HepG2 (cell line): ENCODE data around the gene PHF10. TPM values are rescaled to one million over a fixed set of nuclear protein-coding genes. Genes with fewer than 3 reads are reported as not detected.

Experiments
- ATRX ChIP-seq: sonication (generic); formaldehyde crosslinking; IDR thresholded peaks from 2 replicates; pipeline ENCODE4 v1.4.0; 2020; ENCODE audit warnings: missing genetic modification reagents, borderline replicate concordance
- CCDC6 ChIP-seq: sonication (generic); formaldehyde crosslinking; IDR thresholded peaks from 2 replicates; pipeline ENCODE4 v1.8.1; 2022; ENCODE audit warnings: mild to moderate bottlenecking, missing genetic modification reagents, moderate library complexity
- EP300 ChIP-seq, 3 experiments: sonication (generic) in 1 of 3; formaldehyde crosslinking in 1 of 3; IDR thresholded peaks; 2 replicates each; pipeline versions ENCODE4 v1.5.1 to v1.6.1; 2011 to 2020; ENCODE audit warnings: low read depth in 2 of 3, low read length in 2 of 3, borderline replicate concordance in 1 of 3, improper control_type of control experiment in 1 of 3, mild to moderate bottlenecking in 1 of 3, missing genetic modification reagents in 1 of 3, moderate library complexity in 1 of 3
- EZH2 ChIP-seq: conservative IDR thresholded peaks from 2 replicates; pipeline ENCODE4 v1.6.1; 2012; ENCODE audit warnings: mild to moderate bottlenecking, low read depth, low read length, moderate library complexity
- FOXM1 ChIP-seq: sonication (generic); formaldehyde crosslinking; IDR thresholded peaks from 2 replicates; pipeline ENCODE4 v1.5.0; 2020; ENCODE audit warnings: missing genetic modification reagents
- GFI1 ChIP-seq: sonication (generic); formaldehyde crosslinking; IDR thresholded peaks from 2 replicates; pipeline ENCODE4 v1.5.0; 2020; ENCODE audit warnings: missing genetic modification reagents, mild to moderate bottlenecking, borderline replicate concordance
- GLI4 ChIP-seq: sonication (generic); formaldehyde crosslinking; IDR thresholded peaks from 2 replicates; pipeline ENCODE4 v1.5.1; 2020; ENCODE audit warnings: missing genetic modification reagents, mild to moderate bottlenecking, moderate library complexity, borderline replicate concordance
- HES4 ChIP-seq: sonication (generic); formaldehyde crosslinking; IDR thresholded peaks from 2 replicates; pipeline ENCODE4 v1.9.0; 2021; ENCODE audit warnings: mild to moderate bottlenecking, missing genetic modification reagents, borderline replicate concordance
- HMG20A ChIP-seq: IDR thresholded peaks from 2 replicates; pipeline ENCODE4 v1.6.1; 2016; ENCODE audit warnings: borderline replicate concordance
- IRF2 ChIP-seq: IDR thresholded peaks from 2 replicates; pipeline ENCODE4 v1.6.1; 2018; ENCODE audit warnings: missing genetic modification reagents, missing compliant biosample characterization
- MAFK ChIP-seq, 2 experiments: IDR thresholded peaks in 1 of 2; conservative IDR thresholded peaks in 1 of 2; 2 replicates each; pipeline ENCODE4 v1.6.1; 2011; ENCODE audit warnings: improper control_type of control experiment in 2 of 2, low read length in 2 of 2
- MED1 ChIP-seq: sonication (generic); formaldehyde crosslinking; IDR thresholded peaks from 2 replicates; pipeline ENCODE4 v1.4.0; 2020; ENCODE audit warnings: missing genetic modification reagents
- MEIS2 ChIP-seq: sonication (generic); formaldehyde crosslinking; IDR thresholded peaks from 2 replicates; pipeline ENCODE4 v1.9.0; 2021; ENCODE audit warnings: mild to moderate bottlenecking, missing genetic modification reagents
- MIER2 ChIP-seq: IDR thresholded peaks from 2 replicates; pipeline ENCODE4 v1.6.1; 2016; ENCODE audit warnings: missing biosample characterization, missing genetic modification reagents
- MTF2 ChIP-seq: sonication (generic); formaldehyde crosslinking; IDR thresholded peaks from 2 replicates; pipeline ENCODE4 v1.5.0; 2020; ENCODE audit warnings: missing genetic modification reagents, borderline replicate concordance
- NBN ChIP-seq: fragments of 450-650 bp; conservative IDR thresholded peaks from 2 replicates; pipeline ENCODE4 v1.6.1; 2017
- NFKB2 ChIP-seq: sonication (generic); formaldehyde crosslinking; IDR thresholded peaks from 2 replicates; pipeline ENCODE4 v1.4.0; 2020; ENCODE audit warnings: missing genetic modification reagents, borderline replicate concordance
- NPAS2 ChIP-seq: sonication (generic); formaldehyde crosslinking; IDR thresholded peaks from 2 replicates; pipeline ENCODE4 v1.8.0; 2022; ENCODE audit warnings: mild to moderate bottlenecking, missing genetic modification reagents, borderline replicate concordance
- RFX5 ChIP-seq: IDR thresholded peaks from 2 replicates; pipeline ENCODE4 v1.6.1; 2011; ENCODE audit warnings: low read depth, low read length, improper control_type of control experiment
- RORA ChIP-seq: sonication (generic); formaldehyde crosslinking; IDR thresholded peaks from 2 replicates; pipeline ENCODE4 v1.5.0; 2020; ENCODE audit warnings: mild to moderate bottlenecking, missing genetic modification reagents, moderate library complexity
- SIN3A ChIP-seq: IDR thresholded peaks from 2 replicates; pipeline ENCODE4 v1.6.1; 2011; ENCODE audit warnings: low read depth, mild to moderate bottlenecking, control low read depth, low read length, borderline replicate concordance
- ZNF124 ChIP-seq: sonication (generic); formaldehyde crosslinking; IDR thresholded peaks from 2 replicates; pipeline ENCODE4 v1.4.0; 2020; ENCODE audit warnings: missing genetic modification reagents
- ZNF256 ChIP-seq: sonication (generic); formaldehyde crosslinking; conservative IDR thresholded peaks from 2 replicates; pipeline ENCODE4 v1.4.0; 2020; ENCODE audit warnings: missing genetic modification reagents
- ZNF430 ChIP-seq: sonication (generic); formaldehyde crosslinking; IDR thresholded peaks from 2 replicates; pipeline ENCODE4 v1.9.0; 2021; ENCODE audit warnings: mild to moderate bottlenecking, missing genetic modification reagents
- ZNF557 ChIP-seq: sonication (generic); formaldehyde crosslinking; IDR thresholded peaks from 2 replicates; pipeline ENCODE4 v1.4.0; 2020; ENCODE audit warnings: missing genetic modification reagents
- ZNF724P ChIP-seq: sonication (generic); formaldehyde crosslinking; IDR thresholded peaks from 2 replicates; pipeline ENCODE4 v1.8.0; 2022; ENCODE audit warnings: missing genetic modification reagents, borderline replicate concordance
- polyA plus RNA-seq, 8 experiments: library from polyadenylated mRNA; depleted of rRNA in 3 of 8; stranded (reverse) in 7 of 8; unstranded in 1 of 8; fragments of >200 nt; fragmentation: Illumina TruSeq in 4 of 8; extraction: Trizol in 4 of 8; gene quantifications; 2 replicates each; pipeline versions ENCODE4 v1.2.1 to v1.2.3, GENCODE V29; 2011 to 2016; ENCODE audit warnings: low read depth in 4 of 8, missing spikeins in 1 of 8, mixed read lengths in 1 of 8; ENCODE audit not compliant: insufficient read depth in 1 of 8
- total RNA-seq, 5 experiments: library from RNA; depleted of rRNA; stranded (reverse); fragments of >200 nt; fragmentation: Illumina TruSeq; extraction: Trizol; gene quantifications; 2 replicates each; pipeline ENCODE4 v1.2.3, GENCODE V29; 2016; ENCODE audit warnings: low read depth in 1 of 5
- TF ChIP-seq, protein P1 (sequence below): IDR thresholded peaks from 2 replicates; pipeline ENCODE4 v1.6.1; 2018; ENCODE audit warnings: missing genetic modification reagents
- TF ChIP-seq, protein P2 (sequence below): sonication (generic); formaldehyde crosslinking; IDR thresholded peaks from 2 replicates; pipeline ENCODE4 v1.8.1; 2023; ENCODE audit warnings: missing genetic modification reagents, mild to moderate bottlenecking, borderline replicate concordance
- TF ChIP-seq, protein P3 (sequence below): sonication (generic); formaldehyde crosslinking; IDR thresholded peaks from 2 replicates; pipeline ENCODE4 v1.4.0; 2020; ENCODE audit warnings: mild to moderate bottlenecking, missing genetic modification reagents
- TF ChIP-seq, protein P4 (sequence below): sonication (generic); formaldehyde crosslinking; IDR thresholded peaks from 2 replicates; pipeline ENCODE4 v1.4.0; 2020; ENCODE audit warnings: mild to moderate bottlenecking, missing genetic modification reagents

Gene PHF10
- total and polyA plus RNA-seq, 2 of the 13 experiments (the other 11 are each of a cell fraction or from before 2014, with no cell fraction given), result 42.1 to 84.1 TPM

DNA sequence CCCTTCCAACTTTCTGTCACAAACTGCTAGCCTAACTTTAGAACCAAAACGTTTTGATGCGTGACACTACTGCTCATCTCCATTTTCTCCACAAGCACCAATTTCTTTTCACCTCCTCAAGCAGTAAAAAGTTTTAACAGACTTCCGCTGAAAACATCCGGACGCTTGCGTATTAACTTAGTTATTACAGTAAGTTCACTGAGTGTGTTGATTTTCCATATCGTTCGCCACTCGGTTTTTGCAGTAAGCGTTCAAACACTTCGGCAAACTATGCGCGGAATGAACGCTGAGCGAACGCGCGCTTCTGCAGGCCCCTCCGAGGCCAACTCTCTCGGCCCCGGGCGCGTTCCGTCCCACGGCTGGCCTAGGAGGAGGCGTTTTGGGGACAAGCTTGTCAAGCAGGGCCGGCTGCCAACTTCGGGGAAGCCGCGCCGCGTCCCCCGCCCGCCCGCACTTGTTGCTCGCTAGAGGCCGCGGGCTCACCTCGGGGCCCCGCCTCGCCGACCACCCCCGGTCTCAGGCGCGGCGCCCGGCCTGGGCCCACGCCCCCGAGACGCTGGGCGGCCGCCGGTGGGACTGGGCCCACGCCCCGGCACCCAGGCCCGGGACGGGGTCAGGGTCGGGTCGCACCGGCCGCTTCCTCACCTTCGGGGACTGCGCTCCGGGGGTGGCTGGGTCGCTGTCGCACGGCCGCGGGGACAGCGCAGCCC is 945 bp downstream of the PHF10 start (continued):
- TF ChIP-seq, protein P1, sequence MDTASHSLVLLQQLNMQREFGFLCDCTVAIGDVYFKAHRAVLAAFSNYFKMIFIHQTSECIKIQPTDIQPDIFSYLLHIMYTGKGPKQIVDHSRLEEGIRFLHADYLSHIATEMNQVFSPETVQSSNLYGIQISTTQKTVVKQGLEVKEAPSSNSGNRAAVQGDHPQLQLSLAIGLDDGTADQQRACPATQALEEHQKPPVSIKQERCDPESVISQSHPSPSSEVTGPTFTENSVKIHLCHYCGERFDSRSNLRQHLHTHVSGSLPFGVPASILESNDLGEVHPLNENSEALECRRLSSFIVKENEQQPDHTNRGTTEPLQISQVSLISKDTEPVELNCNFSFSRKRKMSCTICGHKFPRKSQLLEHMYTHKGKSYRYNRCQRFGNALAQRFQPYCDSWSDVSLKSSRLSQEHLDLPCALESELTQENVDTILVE, result no peak
- no peak; the same call in 1 of the 2 replicates for TF ChIP-seq NFKB2 (CRISPR knock-in tag)
- no peak for TF ChIP-seq HMG20A
- TF ChIP-seq MED1 (CRISPR knock-in tag), result no peak; the same call in 1 of the 2 replicates
- TF ChIP-seq MEIS2, result no peak; the same call in 1 of the 2 replicates
- no peak for TF ChIP-seq ZNF724P (CRISPR knock-in tag)
- TF ChIP-seq, protein P2, sequence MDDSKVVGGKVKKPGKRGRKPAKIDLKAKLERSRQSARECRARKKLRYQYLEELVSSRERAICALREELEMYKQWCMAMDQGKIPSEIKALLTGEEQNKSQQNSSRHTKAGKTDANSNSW (CRISPR knock-in tag), result no peak
- no peak for TF ChIP-seq RFX5
- 0 out of 2 replicates have a peak, but pooled peaks have one; percentile 56 for TF ChIP-seq ZNF557
- no peak for TF ChIP-seq RORA (CRISPR knock-in tag)
- TF ChIP-seq ATRX, result no peak
- TF ChIP-seq EZH2, result no peak
- TF ChIP-seq, protein P3, sequence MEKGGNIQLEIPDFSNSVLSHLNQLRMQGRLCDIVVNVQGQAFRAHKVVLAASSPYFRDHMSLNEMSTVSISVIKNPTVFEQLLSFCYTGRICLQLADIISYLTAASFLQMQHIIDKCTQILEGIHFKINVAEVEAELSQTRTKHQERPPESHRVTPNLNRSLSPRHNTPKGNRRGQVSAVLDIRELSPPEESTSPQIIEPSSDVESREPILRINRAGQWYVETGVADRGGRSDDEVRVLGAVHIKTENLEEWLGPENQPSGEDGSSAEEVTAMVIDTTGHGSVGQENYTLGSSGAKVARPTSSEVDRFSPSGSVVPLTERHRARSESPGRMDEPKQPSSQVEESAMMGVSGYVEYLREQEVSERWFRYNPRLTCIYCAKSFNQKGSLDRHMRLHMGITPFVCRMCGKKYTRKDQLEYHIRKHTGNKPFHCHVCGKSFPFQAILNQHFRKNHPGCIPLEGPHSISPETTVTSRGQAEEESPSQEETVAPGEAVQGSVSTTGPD (CRISPR knock-in tag), result no peak
- TF ChIP-seq MAFK (conservative IDR thresholded peaks at IDR 0.05 in 1 of 2, IDR thresholded peaks at IDR 0.05 in 1 of 2; ENCODE audit: low read length in 2 of 2), result no peak
- TF ChIP-seq CCDC6 (CRISPR knock-in tag), result peak; percentile 20; the same call in 1 of the 2 replicates
- no peak for TF ChIP-seq NBN
- no peak for TF ChIP-seq FOXM1 (CRISPR knock-in tag)
- no peak; the same call in 1 of the 2 replicates for TF ChIP-seq ZNF256 (CRISPR knock-in tag)
- TF ChIP-seq GFI1 (CRISPR knock-in tag), result no peak
- TF ChIP-seq ZNF430, result peak; percentile 26; the same call in 1 of the 2 replicates
- TF ChIP-seq NPAS2 (CRISPR knock-in tag), result no peak
- TF ChIP-seq MIER2 (CRISPR knock-in tag), result no peak
- no peak for TF ChIP-seq MTF2 (CRISPR knock-in tag)
- TF ChIP-seq GLI4 (CRISPR knock-in tag), result no peak
- TF ChIP-seq, protein P4, sequence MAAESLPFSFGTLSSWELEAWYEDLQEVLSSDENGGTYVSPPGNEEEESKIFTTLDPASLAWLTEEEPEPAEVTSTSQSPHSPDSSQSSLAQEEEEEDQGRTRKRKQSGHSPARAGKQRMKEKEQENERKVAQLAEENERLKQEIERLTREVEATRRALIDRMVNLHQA, result no peak
- peak; percentile 73 for TF ChIP-seq HES4 (CRISPR knock-in tag)
- TF ChIP-seq IRF2 (CRISPR knock-in tag), result no peak
- TF ChIP-seq ZNF124 (CRISPR knock-in tag), result no peak
- TF ChIP-seq EP300 (IDR thresholded peaks at IDR 0.05; ENCODE audit: low read depth in 2 of 2, low read length in 2 of 2), result no peak
- no peak for TF ChIP-seq EP300 (CRISPR knock-in tag; IDR thresholded peaks at IDR 0.05; ENCODE audit: borderline replicate concordance)
- no peak for TF ChIP-seq SIN3A
